ENCODE results near the gene NSD2.

DNA sequence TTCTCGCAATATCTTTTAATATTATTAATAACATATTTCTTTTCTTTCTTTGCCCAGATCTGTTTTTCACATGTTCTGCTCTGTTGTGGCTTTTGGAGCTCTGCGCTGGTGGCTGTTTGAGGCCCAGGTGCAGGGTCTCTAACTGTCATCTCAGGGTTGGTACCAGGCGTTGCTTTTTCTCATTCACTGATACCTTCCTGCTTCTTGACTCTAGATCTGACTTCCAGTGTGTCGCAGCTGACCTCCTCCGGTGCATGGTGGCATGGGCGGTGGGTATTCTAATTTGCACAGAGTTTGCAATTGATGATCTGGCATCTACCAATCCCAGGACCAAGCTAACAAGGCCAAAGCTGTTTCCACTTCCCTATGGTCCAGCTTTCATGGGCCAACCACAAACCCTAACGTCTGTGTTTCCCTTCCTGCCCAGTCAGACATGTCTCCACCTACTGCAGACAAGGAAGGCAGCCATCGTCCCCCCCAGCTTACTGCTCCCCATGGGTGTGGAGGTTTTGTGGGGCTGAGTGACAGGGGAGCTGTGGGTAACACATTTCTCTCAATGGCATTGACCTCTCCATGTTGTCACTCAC, 40.5 kb upstream of the NSD2 start:
- TF ChIP-seq, protein P1, sequence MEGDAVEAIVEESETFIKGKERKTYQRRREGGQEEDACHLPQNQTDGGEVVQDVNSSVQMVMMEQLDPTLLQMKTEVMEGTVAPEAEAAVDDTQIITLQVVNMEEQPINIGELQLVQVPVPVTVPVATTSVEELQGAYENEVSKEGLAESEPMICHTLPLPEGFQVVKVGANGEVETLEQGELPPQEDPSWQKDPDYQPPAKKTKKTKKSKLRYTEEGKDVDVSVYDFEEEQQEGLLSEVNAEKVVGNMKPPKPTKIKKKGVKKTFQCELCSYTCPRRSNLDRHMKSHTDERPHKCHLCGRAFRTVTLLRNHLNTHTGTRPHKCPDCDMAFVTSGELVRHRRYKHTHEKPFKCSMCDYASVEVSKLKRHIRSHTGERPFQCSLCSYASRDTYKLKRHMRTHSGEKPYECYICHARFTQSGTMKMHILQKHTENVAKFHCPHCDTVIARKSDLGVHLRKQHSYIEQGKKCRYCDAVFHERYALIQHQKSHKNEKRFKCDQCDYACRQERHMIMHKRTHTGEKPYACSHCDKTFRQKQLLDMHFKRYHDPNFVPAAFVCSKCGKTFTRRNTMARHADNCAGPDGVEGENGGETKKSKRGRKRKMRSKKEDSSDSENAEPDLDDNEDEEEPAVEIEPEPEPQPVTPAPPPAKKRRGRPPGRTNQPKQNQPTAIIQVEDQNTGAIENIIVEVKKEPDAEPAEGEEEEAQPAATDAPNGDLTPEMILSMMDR (IDR thresholded peaks at IDR 0.05) = no peak
- no peak for TF ChIP-seq POLR2A (IDR thresholded peaks at IDR 0.05)

Measured in testis (tissue), 2 donors.